ENCODE data around the gene IGFBP7. TPM values are rescaled to one million over a fixed set of nuclear protein-coding genes. Genes with fewer than 3 reads are reported as not detected.

IGFBP7 gene
- total RNA-seq, 1 donor, result 234 TPM

- TF ChIP-seq, protein P1, sequence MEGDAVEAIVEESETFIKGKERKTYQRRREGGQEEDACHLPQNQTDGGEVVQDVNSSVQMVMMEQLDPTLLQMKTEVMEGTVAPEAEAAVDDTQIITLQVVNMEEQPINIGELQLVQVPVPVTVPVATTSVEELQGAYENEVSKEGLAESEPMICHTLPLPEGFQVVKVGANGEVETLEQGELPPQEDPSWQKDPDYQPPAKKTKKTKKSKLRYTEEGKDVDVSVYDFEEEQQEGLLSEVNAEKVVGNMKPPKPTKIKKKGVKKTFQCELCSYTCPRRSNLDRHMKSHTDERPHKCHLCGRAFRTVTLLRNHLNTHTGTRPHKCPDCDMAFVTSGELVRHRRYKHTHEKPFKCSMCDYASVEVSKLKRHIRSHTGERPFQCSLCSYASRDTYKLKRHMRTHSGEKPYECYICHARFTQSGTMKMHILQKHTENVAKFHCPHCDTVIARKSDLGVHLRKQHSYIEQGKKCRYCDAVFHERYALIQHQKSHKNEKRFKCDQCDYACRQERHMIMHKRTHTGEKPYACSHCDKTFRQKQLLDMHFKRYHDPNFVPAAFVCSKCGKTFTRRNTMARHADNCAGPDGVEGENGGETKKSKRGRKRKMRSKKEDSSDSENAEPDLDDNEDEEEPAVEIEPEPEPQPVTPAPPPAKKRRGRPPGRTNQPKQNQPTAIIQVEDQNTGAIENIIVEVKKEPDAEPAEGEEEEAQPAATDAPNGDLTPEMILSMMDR (IDR thresholded peaks at IDR 0.05; ENCODE audit: insufficient read depth, low read depth, low read length), result no peak
- DNase-seq (ENCODE audit: low read depth), result no peak
- no peak overlapping the region for H3K4me3 ChIP-seq (ENCODE audit: low read depth, low read length)
Observed at GRCh38 chr4:57084360-57084759, 25.8 kb downstream of the IGFBP7 start.

GRCh38 chr4:57083090-57083489 is 27.1 kb downstream of the IGFBP7 start:
- peak; percentile 82 for DNase-seq (ENCODE audit: low read depth)
- H3K4me3 ChIP-seq (ENCODE audit: low read depth, low read length), result no peak overlapping the region
- TF ChIP-seq, protein P1 (IDR thresholded peaks at IDR 0.05; ENCODE audit: insufficient read depth, low read depth, low read length), result no peak

- DNase-seq (ENCODE audit: low read depth), result no peak
- TF ChIP-seq, protein P1 (IDR thresholded peaks at IDR 0.05; ENCODE audit: insufficient read depth, low read depth, low read length), result no peak
- H3K4me3 ChIP-seq (ENCODE audit: low read depth, low read length), result no peak overlapping the region
Observed at GRCh38 chr4:57081651-57082621, 28.2 kb downstream of the IGFBP7 start.

GRCh38 chr4:57080781-57081650 is 29.2 kb downstream of the IGFBP7 start:
- peak; percentile 99 for DNase-seq (ENCODE audit: low read depth)
- TF ChIP-seq, protein P1 (IDR thresholded peaks at IDR 0.05; ENCODE audit: insufficient read depth, low read depth, low read length), result no peak
- H3K4me3 ChIP-seq (ENCODE audit: low read depth, low read length), result no peak overlapping the region

DNA sequence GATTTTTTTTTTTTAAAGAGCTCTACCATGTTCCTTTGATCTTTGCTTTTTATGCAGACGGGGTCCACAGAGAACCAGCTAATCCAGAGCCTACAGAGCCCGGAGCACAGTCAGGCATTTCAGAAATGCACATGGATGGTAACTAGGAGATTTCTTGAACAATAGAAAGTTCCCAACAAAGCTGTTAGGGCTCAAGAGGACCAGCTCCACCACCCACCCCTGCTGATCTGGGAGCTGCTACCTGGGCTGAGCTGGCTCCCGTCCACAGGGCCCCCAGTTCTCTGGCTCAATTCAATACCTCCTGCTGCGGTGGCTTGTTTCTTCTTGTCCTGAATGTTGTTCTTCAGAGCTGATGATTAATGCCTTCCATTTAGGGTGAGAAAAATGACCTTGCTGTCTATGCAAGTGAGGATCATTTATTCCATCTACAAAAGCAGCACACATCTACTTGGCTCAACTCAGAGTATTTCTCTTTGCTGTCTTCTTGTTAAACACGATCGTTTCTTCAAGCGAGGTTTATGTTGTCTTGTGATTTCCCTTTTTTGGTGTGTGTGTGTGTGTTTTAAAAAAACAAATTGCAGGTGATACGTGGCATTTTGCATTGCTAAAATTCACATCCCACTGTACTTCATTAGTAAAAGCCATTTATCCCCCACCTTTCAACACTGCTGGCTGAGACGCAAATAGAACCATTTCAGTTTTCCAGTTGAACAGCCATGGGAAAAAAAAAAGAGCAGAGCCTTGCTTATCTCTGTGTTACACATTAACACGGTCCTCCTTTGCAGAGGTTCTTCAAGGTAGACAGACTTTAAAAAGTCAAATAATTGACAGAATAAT is 31.3 kb downstream of the IGFBP7 start:
- DNase-seq (ENCODE audit: low read depth), result no peak
- no peak overlapping the region for H3K4me3 ChIP-seq (ENCODE audit: low read depth, low read length)
- TF ChIP-seq, protein P1 (IDR thresholded peaks at IDR 0.05; ENCODE audit: insufficient read depth, low read depth, low read length), result no peak

Data from fibroblast of villous mesenchyme (primary cell).